A549 (cell line): ENCODE results near the gene MGMT.

ENCODE experiments used
- BHLHE40 ChIP-seq: IDR thresholded peaks from 2 replicates; pipeline ENCODE4 v1.6.1; 2012; ENCODE audit warnings: low read depth, low read length, inconsistent platforms
- CEBPB ChIP-seq, 2 experiments: fragments of >200 bp in 1 of 2; sonication (Bioruptor Twin) in 1 of 2; formaldehyde crosslinking in 1 of 2; IDR thresholded peaks; 2 replicates each; pipeline ENCODE4 v1.6.1; 2012 to 2016
- CTCF ChIP-seq: fragments of >200 bp; sonication (Bioruptor Twin); formaldehyde crosslinking; IDR thresholded peaks from 3 replicates; pipeline ENCODE4 v1.5.1; 2016
- MAZ ChIP-seq: fragments of 150-350 bp; IDR thresholded peaks from 2 replicates; pipeline ENCODE4 v1.6.1; 2014; ENCODE audit warnings: antibody characterized with exemption, low read depth, low read length, borderline replicate concordance
- POLR2A ChIP-seq: IDR thresholded peaks from 2 replicates; pipeline ENCODE4 v1.6.1; 2012; ENCODE audit warnings: mild to moderate bottlenecking, low read length
- POLR2AphosphoS2 ChIP-seq: conservative IDR thresholded peaks from 2 replicates; pipeline ENCODE4 v1.6.1; 2012; ENCODE audit warnings: low read length, improper control_type of control experiment, inconsistent platforms
- RARB ChIP-seq: fragments of 250-450 bp; sonication (Bioruptor Pico); IDR thresholded peaks from 2 replicates; pipeline ENCODE4 v1.8.0; 2021; ENCODE audit warnings: mild to moderate bottlenecking, moderate library complexity
- SREBF2 ChIP-seq: fragments of 450-650 bp; IDR thresholded peaks from 2 replicates; pipeline ENCODE4 v1.6.1; 2014; ENCODE audit warnings: mild to moderate bottlenecking, moderate library complexity
- USF2 ChIP-seq: fragments of 450-650 bp; IDR thresholded peaks from 2 replicates; pipeline ENCODE4 v1.6.1; 2014; ENCODE audit warnings: antibody characterized with exemption
- ZNF302 ChIP-seq: fragments of 250-450 bp; sonication (Bioruptor Pico); IDR thresholded peaks from 2 replicates; pipeline ENCODE4 v1.9.0; 2021; ENCODE audit warnings: inconsistent platforms, mild to moderate bottlenecking, moderate library complexity
- ZSCAN20 ChIP-seq: fragments of 250-450 bp; sonication (Bioruptor Pico); IDR thresholded peaks from 2 replicates; pipeline ENCODE4 v1.8.0; 2022; ENCODE audit warnings: mild to moderate bottlenecking, moderate library complexity
- TF ChIP-seq, protein P1 (sequence below): fragments of >200 bp; sonication (Bioruptor Twin); formaldehyde crosslinking; IDR thresholded peaks from 3 replicates; pipeline ENCODE4 v1.6.1; 2016

GRCh38 chr10:129462257-129462795, 4.7 kb upstream of the MGMT start:
- no peak for TF ChIP-seq CTCF
- TF ChIP-seq SREBF2, result no peak
- TF ChIP-seq USF2, result no peak
- TF ChIP-seq POLR2AphosphoS2, result no peak
- no peak for TF ChIP-seq CEBPB (IDR thresholded peaks at IDR 0.05)
- TF ChIP-seq BHLHE40, result no peak
- no peak for TF ChIP-seq RARB (CRISPR knock-in tag)
- no peak for TF ChIP-seq MAZ
- TF ChIP-seq POLR2A, result no peak
- TF ChIP-seq, protein P1, sequence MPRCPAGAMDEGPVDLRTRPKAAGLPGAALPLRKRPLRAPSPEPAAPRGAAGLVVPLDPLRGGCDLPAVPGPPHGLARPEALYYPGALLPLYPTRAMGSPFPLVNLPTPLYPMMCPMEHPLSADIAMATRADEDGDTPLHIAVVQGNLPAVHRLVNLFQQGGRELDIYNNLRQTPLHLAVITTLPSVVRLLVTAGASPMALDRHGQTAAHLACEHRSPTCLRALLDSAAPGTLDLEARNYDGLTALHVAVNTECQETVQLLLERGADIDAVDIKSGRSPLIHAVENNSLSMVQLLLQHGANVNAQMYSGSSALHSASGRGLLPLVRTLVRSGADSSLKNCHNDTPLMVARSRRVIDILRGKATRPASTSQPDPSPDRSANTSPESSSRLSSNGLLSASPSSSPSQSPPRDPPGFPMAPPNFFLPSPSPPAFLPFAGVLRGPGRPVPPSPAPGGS, result no peak
- no peak for TF ChIP-seq ZSCAN20 (CRISPR knock-in tag)
- TF ChIP-seq ZNF302, result no peak
